Gastroesophageal sphincter (tissue), 4 donors: ENCODE measurements around the gene LTO1. TPM values are rescaled to one million over a fixed set of nuclear protein-coding genes. Genes with fewer than 3 reads are reported as not detected.

Source experiments
- ATAC-seq: fragments of 150-250 bp; one replicate; pipeline ENCODE4 v1.9.1; 2016; ENCODE audit warnings: mild to moderate bottlenecking, moderate library complexity
- H3K27ac ChIP-seq, 4 donors: fragments of 200-600 bp; sonication (generic) in 3 of 4; 1 replicate in 3 of 4; 2 replicates in 1 of 4; pipeline ENCODE4 v1.5.1; 2016 to 2019
- H3K27me3 ChIP-seq: fragments of 200-600 bp; sonication (generic); one replicate; pipeline ENCODE4 v1.5.1; 2019
- H3K36me3 ChIP-seq, 2 donors: fragments of 200-600 bp; sonication (generic); one replicate each; pipeline ENCODE4 v1.5.1; 2019; ENCODE audit warnings: control low read depth in 1 of 2
- H3K4me1 ChIP-seq, 3 donors: fragments of 200-600 bp; sonication (generic); 1 replicate in 2 of 3; 2 replicates in 1 of 3; pipeline ENCODE4 v1.5.1; 2016 to 2019; ENCODE audit warnings: control low read depth in 2 of 3
- H3K4me3 ChIP-seq, 2 donors: fragments of 200-600 bp; sonication (generic); one replicate each; pipeline ENCODE4 v1.5.1; 2019; ENCODE audit warnings: mild to moderate bottlenecking in 1 of 2, moderate library complexity in 1 of 2
- H3K9me3 ChIP-seq, 3 donors: fragments of 200-600 bp; sonication (generic); one replicate each; pipeline ENCODE4 v1.5.1; 2017 to 2019; ENCODE audit warnings: control low read depth in 2 of 3
- CTCF ChIP-seq, 4 experiments: fragments of 200-600 bp in 2 of 4; fragments of 450-650 bp in 2 of 4; sonication (generic) in 1 of 4; IDR thresholded peaks; one replicate each; pipeline ENCODE4 v1.5.1; 2017 to 2019; ENCODE audit warnings: antibody characterized with exemption in 4 of 4, mild to moderate bottlenecking in 2 of 4, moderate library complexity in 2 of 4
- EP300 ChIP-seq: sonication (generic); formaldehyde crosslinking; IDR thresholded peaks from one replicate; pipeline ENCODE4 v1.6.1; 2017; ENCODE audit warnings: antibody characterized with exemption, mild to moderate bottlenecking
- POLR2A ChIP-seq, 2 donors: fragments of 450-650 bp; IDR thresholded peaks; one replicate each; pipeline ENCODE4 v1.6.1; 2017; ENCODE audit warnings: antibody characterized with exemption in 2 of 2, mild to moderate bottlenecking in 2 of 2, moderate library complexity in 1 of 2
- POLR2AphosphoS5 ChIP-seq: sonication (generic); formaldehyde crosslinking; IDR thresholded peaks from one replicate; pipeline ENCODE4 v1.6.1; 2017; ENCODE audit warnings: antibody characterized with exemption
- WGBS, 2 donors: methylation state at CpG; one replicate each; pipeline ENCODE4 v1.1.5; 2018; ENCODE audit warnings: low coverage in 1 of 2; 5-methylcytosine and 5-hydroxymethylcytosine counted together
- total RNA-seq, 4 donors: library from RNA; depleted of rRNA; stranded (reverse); fragments of >200 nt; gene quantifications; one replicate each; pipeline ENCODE4 v1.1.0, GENCODE V29; 2016

Gene LTO1
- total RNA-seq, 4 donors from 2014 or later = 13.7 to 34.4 (median 18.0) TPM

- H3K9me3 ChIP-seq = no peaks in the 10 kb centered on the region
- H3K27ac ChIP-seq = no peak overlapping the region
- H3K36me3 ChIP-seq = peaks cover 0 to 38% of the 10 kb centered on the region in 2 donors
- WGBS, 2 donors = 83 to 89% methylated on average over 14 to 15 of the region's 20 CpGs
- no peak for TF ChIP-seq POLR2AphosphoS5
- no peak for TF ChIP-seq EP300
- TF ChIP-seq CTCF (IDR thresholded peaks at IDR 0.05) = no peak
- no peak for TF ChIP-seq POLR2A (IDR thresholded peaks at IDR 0.05)
- ATAC-seq = no peak
- H3K27me3 ChIP-seq = no peaks in the 10 kb centered on the region
- H3K4me3 ChIP-seq = no peak overlapping the region
- H3K4me1 ChIP-seq = peaks cover 0 to 4% (median 0%) of the 10 kb centered on the region in 3 donors
Observed at GRCh38 chr11:69656536-69657455, 18.4 kb downstream of the LTO1 start.

- Histone ChIP-seq H3K27me3 (no peaks in the 10 kb centered on the region), H3K4me3 (no peak overlapping the region), H3K4me1 (peaks cover 0 to 4% (median 0%) of the 10 kb centered on the region in 3 donors), H3K9me3 (no peaks in the 10 kb centered on the region), H3K27ac (no peak overlapping the region), H3K36me3 (peaks cover 0 to 42% of the 10 kb centered on the region in 2 donors)
- WGBS, 2 donors = 91 to 96% methylated on average over 4 to 10 of the region's 19 CpGs
- no peak for ATAC-seq
- TF ChIP-seq POLR2A (IDR thresholded peaks at IDR 0.05) = no peak
- no peak for TF ChIP-seq POLR2AphosphoS5
- no peak for TF ChIP-seq EP300
- no peak for TF ChIP-seq CTCF (IDR thresholded peaks at IDR 0.05)
Observed at GRCh38 chr11:69655479-69656428, 19.4 kb downstream of the LTO1 start.

- no peak for ATAC-seq
- peaks cover 0 to 49% of the 10 kb centered on the region in 2 donors for H3K36me3 ChIP-seq
- H3K4me3 ChIP-seq = no peak overlapping the region
- WGBS, 2 donors = no CpG with 5 or more reads among the region's 27 CpGs
- TF ChIP-seq POLR2AphosphoS5 (no peak), EP300 (no peak), POLR2A (IDR thresholded peaks at IDR 0.05) (no peak), CTCF (IDR thresholded peaks at IDR 0.05) (no peak)
- no peak overlapping the region for H3K27ac ChIP-seq
- H3K4me1 ChIP-seq = peaks cover 0 to 4% (median 0%) of the 10 kb centered on the region in 3 donors
- H3K9me3 ChIP-seq = no peaks in the 10 kb centered on the region
- no peaks in the 10 kb centered on the region for H3K27me3 ChIP-seq
Observed at GRCh38 chr11:69654660-69655478, 20.3 kb downstream of the LTO1 start.

- Histone ChIP-seq H3K27ac (no peak overlapping the region), H3K4me3 (no peak overlapping the region), H3K9me3 (no peaks in the 10 kb centered on the region), H3K4me1 (peaks cover 0 to 4% (median 0%) of the 10 kb centered on the region in 3 donors), H3K27me3 (no peaks in the 10 kb centered on the region), H3K36me3 (peaks cover 0 to 56% of the 10 kb centered on the region in 2 donors)
- ATAC-seq = no peak
- no peak for TF ChIP-seq POLR2A (IDR thresholded peaks at IDR 0.05)
- TF ChIP-seq EP300 = no peak
- no peak for TF ChIP-seq POLR2AphosphoS5
- WGBS, 2 donors = 78 to 87% methylated on average over 3 to 6 of the region's 38 CpGs
Observed at GRCh38 chr11:69654001-69654659, 21.0 kb downstream of the LTO1 start.
